Uterus (tissue), 2 donors: ENCODE results near the gene GNPNAT1.

Source experiments
- POLR2A ChIP-seq, 2 donors: fragments of 450-650 bp; IDR thresholded peaks; one replicate each; pipeline ENCODE4 v1.6.1; 2016; ENCODE audit warnings: antibody characterized with exemption in 2 of 2, mild to moderate bottlenecking in 1 of 2, moderate library complexity in 1 of 2
- TF ChIP-seq, protein P1 (sequence below), 4 experiments: fragments of 200-600 bp in 2 of 4; fragments of 450-650 bp in 2 of 4; sonication (generic) in 2 of 4; IDR thresholded peaks; one replicate each; pipeline ENCODE4 v1.5.1; 2016 to 2019; ENCODE audit warnings: antibody characterized with exemption in 4 of 4, mild to moderate bottlenecking in 2 of 4, moderate library complexity in 1 of 4

GRCh38 chr14:52781629-52782028 lies 9.8 kb downstream of the GNPNAT1 start:
- TF ChIP-seq POLR2A (IDR thresholded peaks at IDR 0.05) = no peak
- TF ChIP-seq, protein P1, sequence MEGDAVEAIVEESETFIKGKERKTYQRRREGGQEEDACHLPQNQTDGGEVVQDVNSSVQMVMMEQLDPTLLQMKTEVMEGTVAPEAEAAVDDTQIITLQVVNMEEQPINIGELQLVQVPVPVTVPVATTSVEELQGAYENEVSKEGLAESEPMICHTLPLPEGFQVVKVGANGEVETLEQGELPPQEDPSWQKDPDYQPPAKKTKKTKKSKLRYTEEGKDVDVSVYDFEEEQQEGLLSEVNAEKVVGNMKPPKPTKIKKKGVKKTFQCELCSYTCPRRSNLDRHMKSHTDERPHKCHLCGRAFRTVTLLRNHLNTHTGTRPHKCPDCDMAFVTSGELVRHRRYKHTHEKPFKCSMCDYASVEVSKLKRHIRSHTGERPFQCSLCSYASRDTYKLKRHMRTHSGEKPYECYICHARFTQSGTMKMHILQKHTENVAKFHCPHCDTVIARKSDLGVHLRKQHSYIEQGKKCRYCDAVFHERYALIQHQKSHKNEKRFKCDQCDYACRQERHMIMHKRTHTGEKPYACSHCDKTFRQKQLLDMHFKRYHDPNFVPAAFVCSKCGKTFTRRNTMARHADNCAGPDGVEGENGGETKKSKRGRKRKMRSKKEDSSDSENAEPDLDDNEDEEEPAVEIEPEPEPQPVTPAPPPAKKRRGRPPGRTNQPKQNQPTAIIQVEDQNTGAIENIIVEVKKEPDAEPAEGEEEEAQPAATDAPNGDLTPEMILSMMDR (IDR thresholded peaks at IDR 0.05) = no peak
